ENCODE data around the gene PLCB4.

PLCB4 gene

DNA sequence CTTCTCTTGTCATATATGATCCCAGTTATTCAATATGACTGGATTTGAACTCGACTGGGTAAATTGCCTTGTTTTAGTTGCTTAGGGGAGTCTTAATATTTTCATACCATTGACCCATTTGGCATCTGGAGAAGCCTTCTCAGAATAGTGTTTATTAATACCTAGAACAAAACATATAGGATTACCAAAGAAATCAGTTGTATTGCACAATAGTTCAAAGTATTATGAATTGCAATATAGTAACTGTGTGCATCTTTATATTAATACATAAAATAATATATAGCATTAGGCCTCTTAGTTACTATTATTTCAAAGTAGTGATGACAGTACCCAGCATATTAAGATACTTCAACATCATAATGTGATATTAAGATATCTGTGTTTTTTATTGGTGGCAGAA is 177.8 kb downstream of the PLCB4 start:
- Histone ChIP-seq H3K27me3 (no peaks in the 10 kb centered on the region), H3K27ac (no peak overlapping the region), H3K36me3 (no peaks in the 10 kb centered on the region), H3K4me3 (no peak overlapping the region), H3K9me3 (no peaks in the 10 kb centered on the region), H3K4me1 (peaks cover 0 to 18% (median 2%) of the 10 kb centered on the region in 4 donors)
- TF ChIP-seq, protein P1, sequence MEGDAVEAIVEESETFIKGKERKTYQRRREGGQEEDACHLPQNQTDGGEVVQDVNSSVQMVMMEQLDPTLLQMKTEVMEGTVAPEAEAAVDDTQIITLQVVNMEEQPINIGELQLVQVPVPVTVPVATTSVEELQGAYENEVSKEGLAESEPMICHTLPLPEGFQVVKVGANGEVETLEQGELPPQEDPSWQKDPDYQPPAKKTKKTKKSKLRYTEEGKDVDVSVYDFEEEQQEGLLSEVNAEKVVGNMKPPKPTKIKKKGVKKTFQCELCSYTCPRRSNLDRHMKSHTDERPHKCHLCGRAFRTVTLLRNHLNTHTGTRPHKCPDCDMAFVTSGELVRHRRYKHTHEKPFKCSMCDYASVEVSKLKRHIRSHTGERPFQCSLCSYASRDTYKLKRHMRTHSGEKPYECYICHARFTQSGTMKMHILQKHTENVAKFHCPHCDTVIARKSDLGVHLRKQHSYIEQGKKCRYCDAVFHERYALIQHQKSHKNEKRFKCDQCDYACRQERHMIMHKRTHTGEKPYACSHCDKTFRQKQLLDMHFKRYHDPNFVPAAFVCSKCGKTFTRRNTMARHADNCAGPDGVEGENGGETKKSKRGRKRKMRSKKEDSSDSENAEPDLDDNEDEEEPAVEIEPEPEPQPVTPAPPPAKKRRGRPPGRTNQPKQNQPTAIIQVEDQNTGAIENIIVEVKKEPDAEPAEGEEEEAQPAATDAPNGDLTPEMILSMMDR (IDR thresholded peaks at IDR 0.05), result no peak
- no peak for DNase-seq
- intact Hi-C loops (cut with DNase I; ENCODE audit: low total_unique reads), result no loop called here

GRCh38 chr20:9250511-9250910 is 181.6 kb downstream of the PLCB4 start:
- intact Hi-C loops (cut with DNase I; ENCODE audit: low total_unique reads), result no loop called here
- no peaks in the 10 kb centered on the region for H3K27me3 ChIP-seq
- TF ChIP-seq, protein P1 (IDR thresholded peaks at IDR 0.05), result no peak
- no peaks in the 10 kb centered on the region for H3K9me3 ChIP-seq
- no peak overlapping the region for H3K27ac ChIP-seq
- H3K36me3 ChIP-seq, result no peaks in the 10 kb centered on the region
- H3K4me3 ChIP-seq, result no peak overlapping the region
- H3K4me1 ChIP-seq, result peaks cover 0 to 9% (median 0%) of the 10 kb centered on the region in 4 donors
- DNase-seq, result no peak

GRCh38 chr20:9253006-9253539 is 184.2 kb downstream of the PLCB4 start:
- no peaks in the 10 kb centered on the region for H3K36me3 ChIP-seq
- DNase-seq, result no peak
- no peaks in the 10 kb centered on the region for H3K27me3 ChIP-seq
- peaks cover 0 to 9% (median 0%) of the 10 kb centered on the region in 4 donors for H3K4me1 ChIP-seq
- H3K9me3 ChIP-seq, result no peaks in the 10 kb centered on the region
- intact Hi-C loops (cut with DNase I; ENCODE audit: low total_unique reads), result no loop called here
- TF ChIP-seq, protein P1 (IDR thresholded peaks at IDR 0.05), result no peak
- no peak overlapping the region for H3K4me3 ChIP-seq
- no peak overlapping the region for H3K27ac ChIP-seq

DNA sequence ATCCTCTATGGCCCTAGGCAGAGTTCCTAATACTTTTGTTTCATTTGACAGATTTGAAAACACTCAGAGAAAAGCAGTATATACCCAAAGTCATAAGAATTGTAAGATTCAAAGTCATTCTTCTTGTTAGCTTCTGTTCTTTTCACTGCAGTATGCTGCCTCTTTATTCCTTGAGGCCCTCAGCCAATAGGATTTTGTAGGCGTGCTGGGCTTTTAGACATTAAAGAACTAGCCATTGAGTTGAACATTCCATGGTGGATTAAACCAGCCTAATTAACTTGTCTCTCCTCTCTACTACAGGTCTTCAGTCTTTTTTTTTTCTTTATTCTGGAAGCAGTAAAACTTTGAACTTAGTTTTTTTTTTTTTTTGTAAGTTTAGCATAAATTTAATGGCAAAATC is 186.3 kb downstream of the PLCB4 start:
- H3K9me3 ChIP-seq, result no peaks in the 10 kb centered on the region
- no peak overlapping the region for H3K4me3 ChIP-seq
- DNase-seq, result no peak
- peaks cover 0 to 9% (median 0%) of the 10 kb centered on the region in 4 donors for H3K4me1 ChIP-seq
- no peaks in the 10 kb centered on the region for H3K27me3 ChIP-seq
- intact Hi-C loops (cut with DNase I; ENCODE audit: low total_unique reads), result no loop called here
- TF ChIP-seq, protein P1 (IDR thresholded peaks at IDR 0.05), result no peak
- no peaks in the 10 kb centered on the region for H3K36me3 ChIP-seq
- H3K27ac ChIP-seq, result no peak overlapping the region

DNA sequence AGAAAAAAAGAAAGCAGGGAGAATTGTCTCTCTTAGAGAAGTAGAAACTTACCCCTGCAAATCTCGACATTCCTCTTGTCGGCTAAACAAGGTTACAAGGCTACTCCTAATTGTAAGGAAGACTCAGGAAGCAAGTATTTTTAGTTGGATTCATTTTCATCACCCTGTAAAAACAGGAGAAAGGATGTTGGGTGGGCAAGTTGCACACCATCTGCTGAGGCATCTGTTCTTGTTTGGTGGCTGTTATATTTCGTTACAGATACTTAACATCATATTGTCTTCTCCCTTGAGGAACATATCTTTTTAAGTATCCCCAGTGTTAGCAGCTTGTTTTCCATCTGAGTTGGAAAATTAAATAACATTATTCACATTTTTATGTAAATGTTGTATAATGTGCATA is 187.5 kb downstream of the PLCB4 start:
- no peak overlapping the region for H3K4me3 ChIP-seq
- no peaks in the 10 kb centered on the region for H3K9me3 ChIP-seq
- intact Hi-C loops (cut with DNase I; ENCODE audit: low total_unique reads), result no loop called here
- H3K36me3 ChIP-seq, result no peaks in the 10 kb centered on the region
- H3K4me1 ChIP-seq, result peaks cover 0 to 9% (median 0%) of the 10 kb centered on the region in 4 donors
- H3K27ac ChIP-seq, result no peak overlapping the region
- no peak for DNase-seq
- TF ChIP-seq, protein P1 (IDR thresholded peaks at IDR 0.05), result no peak
- H3K27me3 ChIP-seq, result no peaks in the 10 kb centered on the region

- no peaks in the 10 kb centered on the region for H3K36me3 ChIP-seq
- intact Hi-C loops (cut with DNase I; ENCODE audit: low total_unique reads), result no loop called here
- no peak for DNase-seq
- no peaks in the 10 kb centered on the region for H3K9me3 ChIP-seq
- no peak overlapping the region for H3K27ac ChIP-seq
- TF ChIP-seq, protein P1 (IDR thresholded peaks at IDR 0.05), result no peak
- H3K4me3 ChIP-seq, result no peak overlapping the region
- no peaks in the 10 kb centered on the region for H3K27me3 ChIP-seq
- H3K4me1 ChIP-seq, result peaks cover 0 to 17% (median 0%) of the 10 kb centered on the region in 4 donors
These were observed 190.0 kb downstream of the PLCB4 start for GRCh38 chr20:9258901-9259300.
